A549 (cell line): ENCODE data around the gene LTF. TPM values are rescaled to one million over a fixed set of nuclear protein-coding genes. Genes with fewer than 3 reads are reported as not detected.
"Not testable (repeated sequence)": the region's sequence is repeated elsewhere in the genome, so short reads cannot be mapped to it uniquely, and the experiment has no call there.

Experiments used
- ATAC-seq, 2 experiments: fragments of 200-7000 bp in 1 of 2; fragments of >200 bp in 1 of 2; cut with Nextera tagmentation in 1 of 2; cut with Tn5 transposase in 1 of 2; 3 replicates each; pipeline versions ENCODE4 v1.8.0 to v1.9.1; 2018 to 2020; ENCODE audit warnings: mild to moderate bottlenecking in 1 of 2, moderate library complexity in 1 of 2
- CTCF ChIA-PET: fragments of 300-600 bp; sonication (Branson Sonifier 250); formaldehyde crosslinking; extraction: SDS; loops from one replicate; lab custom pipeline; 2021; ENCODE audit warnings: antibody characterized with exemption, inconsistent platforms; lab: Yijun Ruan, JAX
- POLR2A ChIA-PET: fragments of 350-600 bp; formaldehyde crosslinking; extraction: SDS; loops from one replicate; lab custom pipeline; 2021; ENCODE audit warnings: antibody characterized with exemption, inconsistent platforms; lab: Yijun Ruan, JAX
- DNase-seq, 2 experiments: peaks; one replicate each; pipeline versions ENCODE4 v3.0.0 to v3.0.0-alpha.2; 2011 to 2016; ENCODE audit warnings: low read depth in 1 of 2, low spot score in 1 of 2
- FAIRE-seq: peaks from 2 replicates; lab custom pipeline; 2011; peaks lifted over from hg19 to GRCh38; lab: Jason Lieb, UNC
- H3K27ac ChIP-seq, 2 experiments: fragments of >200 bp; sonication (Bioruptor Twin); formaldehyde crosslinking; 3 replicates each; pipeline ENCODE4 v1.5.1; 2016 to 2017
- H3K4me1 ChIP-seq: fragments of >200 bp; sonication (Bioruptor Twin); formaldehyde crosslinking; 3 replicates; pipeline ENCODE4 v1.6.1; 2016
- H3K4me2 ChIP-seq: fragments of >200 bp; sonication (Bioruptor Twin); formaldehyde crosslinking; 3 replicates; pipeline ENCODE4 v1.6.1; 2016
- H3K4me3 ChIP-seq: fragments of >200 bp; sonication (Bioruptor Twin); formaldehyde crosslinking; 3 replicates; pipeline ENCODE4 v1.5.1; 2016
- H3K9me3 ChIP-seq: fragments of >200 bp; sonication (Bioruptor Twin); formaldehyde crosslinking; 3 replicates; pipeline ENCODE4 v1.6.1; 2016
- CHD2 ChIP-seq: fragments of 150-350 bp; IDR thresholded peaks from 2 replicates; pipeline ENCODE4 v1.6.1; 2014; ENCODE audit warnings: low read length; ENCODE audit not compliant: partially characterized antibody
- CHD4 ChIP-seq: fragments of 200-600 bp; sonication (generic); IDR thresholded peaks from 2 replicates; pipeline ENCODE4 v1.6.1; 2016; ENCODE audit warnings: antibody characterized with exemption, mild to moderate bottlenecking, borderline replicate concordance
- CTCF ChIP-seq: fragments of >200 bp; sonication (Bioruptor Twin); formaldehyde crosslinking; IDR thresholded peaks from 3 replicates; pipeline ENCODE4 v1.5.1; 2016
- E2F6 ChIP-seq: IDR thresholded peaks from 2 replicates; pipeline ENCODE4 v1.6.1; 2012; ENCODE audit warnings: low read depth, borderline replicate concordance
- EHF ChIP-seq: fragments of 250-450 bp; sonication (Bioruptor Pico); IDR thresholded peaks from 2 replicates; pipeline ENCODE4 v1.5.0; 2020; ENCODE audit warnings: mild to moderate bottlenecking
- FOSL2 ChIP-seq, 2 experiments: fragments of 450-650 bp in 1 of 2; fragments of >200 bp in 1 of 2; sonication (Bioruptor Twin) in 1 of 2; formaldehyde crosslinking; IDR thresholded peaks; 2 replicates each; pipeline versions ENCODE4 v1.5.0 to v1.6.1; 2016 to 2020; ENCODE audit warnings: mild to moderate bottlenecking in 1 of 2, moderate library complexity in 1 of 2
- HES2 ChIP-seq: fragments of >200 bp; sonication (Bioruptor Twin); formaldehyde crosslinking; IDR thresholded peaks from 2 replicates; pipeline ENCODE4 v1.6.1; 2016
- HEYL ChIP-seq: fragments of 250-450 bp; sonication (Bioruptor Pico); IDR thresholded peaks from 2 replicates; pipeline ENCODE4 v1.8.0; 2021; ENCODE audit warnings: mild to moderate bottlenecking, moderate library complexity
- HOXB5 ChIP-seq: fragments of 250-450 bp; sonication (Bioruptor Pico); IDR thresholded peaks from 2 replicates; pipeline ENCODE4 v1.5.0; 2020; ENCODE audit warnings: mild to moderate bottlenecking, moderate library complexity
- KDM1A ChIP-seq: fragments of 200-600 bp; sonication (generic); IDR thresholded peaks from 2 replicates; pipeline ENCODE4 v1.6.1; 2016; ENCODE audit warnings: low read depth, mild to moderate bottlenecking
- NPAS2 ChIP-seq: fragments of 250-450 bp; sonication (Bioruptor Pico); IDR thresholded peaks from 2 replicates; pipeline ENCODE4 v1.8.0; 2022; ENCODE audit warnings: mild to moderate bottlenecking, moderate library complexity, borderline replicate concordance
- RARB ChIP-seq: fragments of 250-450 bp; sonication (Bioruptor Pico); IDR thresholded peaks from 2 replicates; pipeline ENCODE4 v1.8.0; 2021; ENCODE audit warnings: mild to moderate bottlenecking, moderate library complexity
- RCOR1 ChIP-seq: fragments of 150-350 bp; IDR thresholded peaks from 2 replicates; pipeline ENCODE4 v1.6.1; 2014; ENCODE audit warnings: antibody characterized with exemption, low read length, low read depth
- RFX5 ChIP-seq: fragments of 450-650 bp; IDR thresholded peaks from 2 replicates; pipeline ENCODE4 v1.7.1; 2014; ENCODE audit warnings: antibody characterized with exemption, mild to moderate bottlenecking, moderate library complexity
- SREBF2 ChIP-seq: fragments of 450-650 bp; IDR thresholded peaks from 2 replicates; pipeline ENCODE4 v1.6.1; 2014; ENCODE audit warnings: mild to moderate bottlenecking, moderate library complexity
- TFCP2L1 ChIP-seq: fragments of 250-450 bp; sonication (Bioruptor Pico); IDR thresholded peaks from 2 replicates; pipeline ENCODE4 v1.5.0; 2021; ENCODE audit warnings: mild to moderate bottlenecking
- ZC3H11A ChIP-seq: fragments of 450-650 bp; IDR thresholded peaks from 2 replicates; pipeline ENCODE4 v1.6.1; 2014; ENCODE audit warnings: antibody characterized with exemption, mild to moderate bottlenecking
- ZNF302 ChIP-seq: fragments of 250-450 bp; sonication (Bioruptor Pico); IDR thresholded peaks from 2 replicates; pipeline ENCODE4 v1.9.0; 2021; ENCODE audit warnings: inconsistent platforms, mild to moderate bottlenecking, moderate library complexity
- WGBS: methylation state at CpG from one replicate; pipeline ENCODE4 v1.1.6; 2017; ENCODE audit errors: missing lambda C conversion rate; 5-methylcytosine and 5-hydroxymethylcytosine counted together
- polyA plus RNA-seq, 4 experiments: library from polyadenylated mRNA; depleted of rRNA in 3 of 4; stranded (reverse); fragments of >200 nt; fragmentation: RNase III in 1 of 4; extraction: RNeasy Plus Mini Kit Qiagen cat#74134 plus additional on column Dnase treatment in 1 of 4; gene quantifications; 2 replicates in 3 of 4; 3 replicates in 1 of 4; pipeline ENCODE4 v1.2.3, GENCODE V29; 2011 to 2017
- TF ChIP-seq, protein P1 (sequence below): fragments of 150-350 bp; IDR thresholded peaks from 2 replicates; pipeline ENCODE4 v1.6.1; 2014; ENCODE audit warnings: low read depth, mild to moderate bottlenecking, low read length

Gene LTF
- polyA plus RNA-seq, 2 of the 4 experiments (the other 2 are of a cell fraction) = not detected

DNA sequence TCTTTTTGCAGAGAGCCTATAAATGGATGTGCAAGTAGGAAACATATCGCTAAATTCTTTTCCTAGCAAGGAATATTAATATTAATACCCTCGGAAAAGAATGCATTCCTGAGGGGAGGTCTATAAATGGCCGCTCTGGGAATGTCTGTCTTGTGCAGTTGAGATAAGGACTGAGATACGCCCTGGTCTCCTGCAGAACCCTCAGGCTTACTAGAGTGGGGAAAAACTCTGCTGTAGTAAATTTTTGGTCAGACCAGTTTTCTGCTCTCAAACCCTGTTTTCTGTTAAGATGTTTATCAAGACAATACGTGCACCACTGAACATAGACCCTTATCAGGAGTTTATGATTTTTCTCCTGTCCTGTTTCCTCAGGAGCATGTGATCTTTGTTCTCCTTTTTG lies 32.8 kb downstream of the LTF start:
- H3K4me3 ChIP-seq, H3K4me1 ChIP-seq, CTCF ChIA-PET, H3K27ac ChIP-seq, FAIRE-seq, POLR2A ChIA-PET, H3K4me2 ChIP-seq, ATAC-seq, DNase-seq, H3K9me3 ChIP-seq: not testable (repeated sequence)
- 43% methylated on average over 5 of the region's 5 CpGs for WGBS

GRCh38 chr3:46430879-46431278 lies 33.8 kb downstream of the LTF start:
- FAIRE-seq, H3K27ac ChIP-seq, DNase-seq, ATAC-seq, H3K4me1 ChIP-seq, H3K4me3 ChIP-seq, H3K9me3 ChIP-seq, POLR2A ChIA-PET, H3K4me2 ChIP-seq: not testable (repeated sequence)
- CTCF ChIA-PET = interaction anchor here (1.2 kb wide), 1 partner anchor 29 kb away, joined by 3 read pairs; no protein-coding TSS in a partner anchor
- WGBS = 10% methylated on average over 1 of the region's 1 CpG

GRCh38 chr3:46429671-46430070 lies 35.0 kb downstream of the LTF start:
- Histone ChIP-seq H3K4me2 (no peak overlapping the region), H3K4me1 (no peaks in the 10 kb centered on the region), H3K9me3 (no peaks in the 10 kb centered on the region), H3K4me3 (no peak overlapping the region), H3K27ac (no peak overlapping the region)
- no peak for ATAC-seq
- FAIRE-seq = no peak
- POLR2A ChIA-PET = no interaction called here
- CTCF ChIA-PET = interaction anchor here (1.3 kb wide), 1 partner anchor 13 kb away, joined by 4 read pairs; no protein-coding TSS in a partner anchor
- DNase-seq = no peak
- 26% methylated on average over 5 of the region's 5 CpGs for WGBS
- TF ChIP-seq RFX5 (no peak), HEYL (no peak), NPAS2 (no peak), EHF (CRISPR knock-in tag) (no peak), KDM1A (no peak), HES2 (no peak), RCOR1 (no peak), SREBF2 (no peak), ZC3H11A (no peak), TFCP2L1 (CRISPR knock-in tag) (no peak), E2F6 (no peak), RARB (CRISPR knock-in tag) (no peak), CHD4 (no peak), HOXB5 (CRISPR knock-in tag) (no peak), FOSL2 (IDR thresholded peaks at IDR 0.05) (no peak), FOSL2 (CRISPR knock-in tag; IDR thresholded peaks at IDR 0.05) (no peak), CTCF (no peak), ZNF302 (CRISPR knock-in tag) (no peak), CHD2 (no peak)
- TF ChIP-seq, protein P1, sequence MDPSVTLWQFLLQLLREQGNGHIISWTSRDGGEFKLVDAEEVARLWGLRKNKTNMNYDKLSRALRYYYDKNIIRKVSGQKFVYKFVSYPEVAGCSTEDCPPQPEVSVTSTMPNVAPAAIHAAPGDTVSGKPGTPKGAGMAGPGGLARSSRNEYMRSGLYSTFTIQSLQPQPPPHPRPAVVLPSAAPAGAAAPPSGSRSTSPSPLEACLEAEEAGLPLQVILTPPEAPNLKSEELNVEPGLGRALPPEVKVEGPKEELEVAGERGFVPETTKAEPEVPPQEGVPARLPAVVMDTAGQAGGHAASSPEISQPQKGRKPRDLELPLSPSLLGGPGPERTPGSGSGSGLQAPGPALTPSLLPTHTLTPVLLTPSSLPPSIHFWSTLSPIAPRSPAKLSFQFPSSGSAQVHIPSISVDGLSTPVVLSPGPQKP = no peak
